HCT116 (cell line): ENCODE measurements around the gene WHAMM. TPM values are rescaled to one million over a fixed set of nuclear protein-coding genes. Genes with fewer than 3 reads are reported as not detected.

Source experiments
- ATAC-seq: fragments of 200-7000 bp; cut with Tn5 transposase; 2 replicates; pipeline ENCODE4 v1.9.1; 2020; ENCODE audit warnings: mild to moderate bottlenecking, moderate library complexity
- BruUV-seq: library from RNA; stranded (reverse); fragments of 400-500 nt; replicated peaks from 2 replicates; lab custom pipeline; 2021; lab: Mats Ljungman, UMichigan
- CTCF ChIA-PET: fragments of 300-600 bp; sonication (Branson Sonifier 250); formaldehyde crosslinking; loops from one replicate; lab custom pipeline; 2021; ENCODE audit warnings: antibody characterized with exemption; lab: Charles Lee
- POLR2A ChIA-PET: fragments of 300-600, 350-600 bp; sonication (Branson Sonifier 250); formaldehyde crosslinking; loops from one replicate; lab custom pipeline; 2021; ENCODE audit warnings: antibody characterized with exemption; lab: Charles Lee
- RAD21 ChIA-PET, 2 experiments: fragments of 300-600 bp; sonication (Branson Sonifier 250); formaldehyde crosslinking; loops; one replicate each; lab custom pipeline; 2023; ENCODE audit warnings: low total read pairs in 2 of 2; ENCODE audit not compliant: uncharacterized antibody in 2 of 2, unreplicated experiment in 2 of 2, low non-redundant PET in 1 of 2; lab: Charles Lee
- DNase-seq: peaks from one replicate; pipeline ENCODE4 v3.0.0-alpha.2; 2010; ENCODE audit warnings: low read depth, low spot score
- H2AFZ ChIP-seq: fragments of 200-600 bp; shearing (Covaris generic), sonication (generic); 2 replicates; pipeline ENCODE4 v1.6.1; 2017; ENCODE audit warnings: low read depth, mixed run types, mixed read lengths, antibody characterized with exemption, low read length; ENCODE audit not compliant: poor library complexity, severe bottlenecking
- H3K27ac ChIP-seq: 2 replicates; pipeline ENCODE4 v1.5.1; 2012; ENCODE audit warnings: low read depth, low read length
- H3K27me3 ChIP-seq: fragments of 200-600 bp; sonication (generic); 2 replicates; pipeline ENCODE4 v1.6.1; 2016; ENCODE audit warnings: mixed run types, low read length, mixed read lengths; ENCODE audit not compliant: insufficient read depth
- H3K36me3 ChIP-seq, 2 experiments: fragments of 200-500 bp in 1 of 2; fragments of 200-600 bp in 1 of 2; sonication (Bioruptor generic) in 1 of 2; sonication (generic) in 1 of 2; 2 replicates each; pipeline versions ENCODE4 v1.5.1 to v1.6.1; 2014 to 2016; ENCODE audit warnings: low read length in 2 of 2, inconsistent platforms in 1 of 2, mixed read lengths in 1 of 2, mixed run types in 1 of 2; ENCODE audit not compliant: insufficient read depth in 2 of 2, control insufficient read depth in 1 of 2
- H3K4me1 ChIP-seq, 2 experiments: fragments of 200-600 bp in 1 of 2; sonication (generic) in 1 of 2; 2 replicates each; pipeline versions ENCODE4 v1.5.1 to v1.6.1; 2012 to 2017; ENCODE audit warnings: low read length in 2 of 2, inconsistent platforms in 1 of 2, mild to moderate bottlenecking in 1 of 2, mixed read lengths in 1 of 2, mixed run types in 1 of 2, moderate library complexity in 1 of 2; ENCODE audit not compliant: insufficient read depth in 2 of 2, control insufficient read depth in 1 of 2
- H3K4me2 ChIP-seq: fragments of 200-600 bp; sonication (generic); 2 replicates; pipeline ENCODE4 v1.6.1; 2017; ENCODE audit warnings: mixed run types, low read length, mixed read lengths
- H3K4me3 ChIP-seq, 2 experiments: fragments of 200-600 bp in 1 of 2; sonication (generic) in 1 of 2; replicated peaks in 1 of 2; 2 replicates each; pipeline ENCODE4 v1.5.1; 2011 to 2016; ENCODE audit warnings: low read length in 2 of 2, control low read depth in 1 of 2, low read depth in 1 of 2, mild to moderate bottlenecking in 1 of 2, mixed read lengths in 1 of 2, mixed run types in 1 of 2
- H3K79me2 ChIP-seq: fragments of 200-600 bp; sonication (generic); 2 replicates; pipeline ENCODE4 v1.6.1; 2017; ENCODE audit warnings: mild to moderate bottlenecking, mixed run types, low read length, moderate library complexity, mixed read lengths; ENCODE audit not compliant: insufficient read depth
- H3K9ac ChIP-seq: fragments of 200-600 bp; sonication (generic); 2 replicates; pipeline ENCODE4 v1.6.1; 2016; ENCODE audit warnings: low read length, mixed read lengths
- H3K9me2 ChIP-seq: fragments of 200-600 bp; sonication (generic), shearing (Covaris generic); 2 replicates; pipeline ENCODE4 v1.6.1; 2017; ENCODE audit warnings: mixed run types, mild to moderate bottlenecking, moderate library complexity; ENCODE audit not compliant: insufficient read depth
- H3K9me3 ChIP-seq, 2 experiments: fragments of 200-500 bp in 1 of 2; fragments of 200-600 bp in 1 of 2; sonication (Bioruptor generic) in 1 of 2; sonication (generic) in 1 of 2; 2 replicates each; pipeline ENCODE4 v1.6.1; 2014 to 2017; ENCODE audit warnings: low read length in 2 of 2, mixed read lengths in 2 of 2, inconsistent platforms in 1 of 2, low read depth in 1 of 2, mild to moderate bottlenecking in 1 of 2, mixed run types in 1 of 2, moderate library complexity in 1 of 2; ENCODE audit not compliant: control insufficient read depth in 1 of 2, insufficient read depth in 1 of 2
- H4K20me1 ChIP-seq: fragments of 200-600 bp; sonication (generic), shearing (Covaris generic); 2 replicates; pipeline ENCODE4 v1.6.1; 2017; ENCODE audit warnings: mixed run types, mild to moderate bottlenecking, moderate library complexity; ENCODE audit not compliant: insufficient read depth
- ATF3 ChIP-seq: IDR thresholded peaks from 2 replicates; pipeline ENCODE4 v1.6.1; 2012
- CBX3 ChIP-seq: IDR thresholded peaks from 2 replicates; pipeline ENCODE4 v1.6.1; 2012; ENCODE audit warnings: low read depth
- EGR1 ChIP-seq: IDR thresholded peaks from 2 replicates; pipeline ENCODE4 v1.6.1; 2012; ENCODE audit warnings: low read depth
- ELF1 ChIP-seq: IDR thresholded peaks from 2 replicates; pipeline ENCODE4 v1.6.1; 2012; ENCODE audit warnings: low read depth, borderline replicate concordance
- EZH2 ChIP-seq: fragments of 200-600 bp; sonication (generic); IDR thresholded peaks from 2 replicates; pipeline ENCODE4 v1.6.1; 2017; ENCODE audit warnings: antibody characterized with exemption, mixed run types
- EZH2phosphoT487 ChIP-seq: fragments of 200-600 bp; IDR thresholded peaks from 2 replicates; pipeline ENCODE4 v1.6.1; 2018; ENCODE audit warnings: antibody characterized with exemption, borderline replicate concordance
- JUND ChIP-seq: IDR thresholded peaks from 2 replicates; pipeline ENCODE4 v1.6.1; 2012
- MAX ChIP-seq: IDR thresholded peaks from 2 replicates; pipeline ENCODE4 v1.6.1; 2012
- RAD21 ChIP-seq: IDR thresholded peaks from 2 replicates; pipeline ENCODE4 v1.6.1; 2012; ENCODE audit warnings: low read depth, mild to moderate bottlenecking
- REST ChIP-seq: IDR thresholded peaks from 2 replicates; pipeline ENCODE4 v1.6.1; 2012; ENCODE audit warnings: low read depth
- SIN3A ChIP-seq: IDR thresholded peaks from 2 replicates; pipeline ENCODE4 v1.6.1; 2012; ENCODE audit warnings: low read depth
- SP1 ChIP-seq: IDR thresholded peaks from 2 replicates; pipeline ENCODE4 v1.6.1; 2012; ENCODE audit warnings: low read depth
- TCF7L2 ChIP-seq: IDR thresholded peaks from 2 replicates; pipeline ENCODE4 v1.7.0; 2011; ENCODE audit warnings: borderline replicate concordance, inconsistent platforms; ENCODE audit not compliant: insufficient read depth, insufficient read length; ENCODE audit errors: extremely low read depth
- YY1 ChIP-seq: IDR thresholded peaks from 2 replicates; pipeline ENCODE4 v1.6.1; 2011; ENCODE audit warnings: low read length, low read depth, moderate library complexity, mild to moderate bottlenecking; ENCODE audit not compliant: insufficient replicate concordance; ENCODE audit errors: extremely low read depth
- ZBTB33 ChIP-seq: IDR thresholded peaks from 2 replicates; pipeline ENCODE4 v1.6.1; 2011; ENCODE audit warnings: mild to moderate bottlenecking, low read length, moderate library complexity; ENCODE audit not compliant: insufficient replicate concordance; ENCODE audit errors: extremely low read depth
- ZFX ChIP-seq: fragments of 450-650 bp; IDR thresholded peaks from 2 replicates; pipeline ENCODE4 v1.6.1; 2017
- intact Hi-C: fragments of 100-400 bp; cut with micrococcal nuclease; formaldehyde crosslinking; loops from 2 replicates; pipeline ENCODE4 v1.10.0; 2022
- total RNA-seq: library from RNA; stranded (reverse); gene quantifications from one replicate; pipeline ENCODE4 v1.2.1, GENCODE V29; 2021; ENCODE audit not compliant: unreplicated experiment

The WHAMM gene
- total RNA-seq, 1 experiment from 2014 or later: 7.1 TPM

- Histone ChIP-seq H3K9ac (no peak overlapping the region), H3K4me2 (no peak overlapping the region), H3K79me2 (no peaks in the 10 kb centered on the region), H3K9me3 (no peaks in the 10 kb centered on the region), H4K20me1 (no peaks in the 10 kb centered on the region), H3K27me3 (no peaks in the 10 kb centered on the region), H2AFZ (no peak overlapping the region), H3K4me1 (peaks cover 6 to 20% of the 10 kb centered on the region in 2 experiments), H3K27ac (no peak overlapping the region), H3K9me2 (no peaks in the 10 kb centered on the region), H3K36me3 (no peaks in the 10 kb centered on the region)
- intact Hi-C loops: no loop called here
- no peak for ATAC-seq
- CTCF ChIA-PET: no interaction called here
- RAD21 ChIA-PET: interaction anchor here in 1 of 2 experiments (0.6 kb wide), 1 partner anchor 53 kb away, joined by 3 read pairs; no protein-coding TSS in a partner anchor
- no TSS peak for BruUV-seq
- DNase-seq: no peak
- POLR2A ChIA-PET: interaction anchor here (1.0 kb wide), 1 partner anchor 17 kb away, joined by 4 read pairs; no protein-coding TSS in a partner anchor
- TF ChIP-seq RAD21 (no peak), YY1 (no peak), ELF1 (no peak), EZH2 (no peak), REST (no peak), EGR1 (no peak), ZFX (no peak), MAX (no peak), TCF7L2 (no peak), ZBTB33 (no peak), CBX3 (no peak), SP1 (no peak), SIN3A (no peak), ATF3 (no peak), EZH2phosphoT487 (no peak), JUND (no peak)
- TF ChIP-seq, all 23 proteins: peak for 0
- no peak overlapping the region for H3K4me3 ChIP-seq
Measured at GRCh38 chr15:82767163-82767829, 42.1 kb upstream of the WHAMM start.
